Uterus (tissue), 4 donors: ENCODE measurements around the gene ADK. TPM values are rescaled to one million over a fixed set of nuclear protein-coding genes. Genes with fewer than 3 reads are reported as not detected.
"Not testable (repeated sequence)": the region's sequence is repeated elsewhere in the genome, so short reads cannot be mapped to it uniquely, and the experiment has no call there.

Experiments
- DNase-seq, 2 donors: peaks; one replicate each; pipeline ENCODE4 v3.0.0-alpha.2; 2019 to 2020
- H3K27ac ChIP-seq, 2 donors: fragments of 200-600 bp; sonication (generic); 1 replicate in 1 of 2; 2 replicates in 1 of 2; pipeline ENCODE4 v1.5.1; 2016 to 2018
- H3K27me3 ChIP-seq, 2 donors: fragments of 200-600 bp; sonication (generic); one replicate each; pipeline ENCODE4 v1.5.1; 2018 to 2019; ENCODE audit warnings: control low read depth in 1 of 2
- H3K36me3 ChIP-seq, 2 donors: fragments of 200-600 bp; sonication (generic); one replicate each; pipeline ENCODE4 v1.5.1; 2019; ENCODE audit warnings: control low read depth in 1 of 2
- H3K4me1 ChIP-seq, 2 donors: fragments of 200-600 bp; sonication (generic); one replicate each; pipeline ENCODE4 v1.5.1; 2018 to 2019; ENCODE audit warnings: control low read depth in 1 of 2
- H3K4me3 ChIP-seq, 2 donors: fragments of 200-600 bp; sonication (generic); 1 replicate in 1 of 2; 2 replicates in 1 of 2; pipeline ENCODE4 v1.5.1; 2018 to 2019; ENCODE audit warnings: mild to moderate bottlenecking in 1 of 2
- H3K9me3 ChIP-seq, 2 donors: fragments of 200-600 bp; sonication (generic); one replicate each; pipeline ENCODE4 v1.5.1; 2019; ENCODE audit warnings: control low read depth in 1 of 2
- POLR2A ChIP-seq, 2 donors: fragments of 450-650 bp; IDR thresholded peaks; one replicate each; pipeline ENCODE4 v1.6.1; 2016; ENCODE audit warnings: antibody characterized with exemption in 2 of 2, mild to moderate bottlenecking in 1 of 2, moderate library complexity in 1 of 2
- intact Hi-C: fragments of 100-400 bp; cut with DNase I; formaldehyde crosslinking; loops from one replicate; pipeline ENCODE4 v1.15.1; 2023; ENCODE audit warnings: low total_unique reads
- total RNA-seq, 4 donors: library from RNA; depleted of rRNA in 3 of 4; stranded (reverse); fragments of >200 nt in 3 of 4; gene quantifications; one replicate each; pipeline versions ENCODE4 v1.1.0 to v1.2.4, GENCODE V29; 2014 to 2023
- TF ChIP-seq, protein P1 (sequence below), 4 experiments: fragments of 200-600 bp in 2 of 4; fragments of 450-650 bp in 2 of 4; sonication (generic) in 2 of 4; IDR thresholded peaks; one replicate each; pipeline ENCODE4 v1.5.1; 2016 to 2019; ENCODE audit warnings: antibody characterized with exemption in 4 of 4, mild to moderate bottlenecking in 2 of 4, moderate library complexity in 1 of 4
- donor health status: DM: yes; HTN: yes; CAD: no.

ADK gene
- total RNA-seq, 4 donors from 2014 or later, result 12.6 to 41.1 (median 19.0) TPM

- Histone ChIP-seq H3K4me3 (no peak overlapping the region), H3K27me3 (no peaks in the 10 kb centered on the region), H3K9me3 (peaks cover 0 to 12% of the 10 kb centered on the region in 2 donors), H3K36me3 (no peaks in the 10 kb centered on the region), H3K27ac (no peak overlapping the region), H3K4me1 (no peaks in the 10 kb centered on the region)
- intact Hi-C loops, result no loop called here
- TF ChIP-seq, protein P1, sequence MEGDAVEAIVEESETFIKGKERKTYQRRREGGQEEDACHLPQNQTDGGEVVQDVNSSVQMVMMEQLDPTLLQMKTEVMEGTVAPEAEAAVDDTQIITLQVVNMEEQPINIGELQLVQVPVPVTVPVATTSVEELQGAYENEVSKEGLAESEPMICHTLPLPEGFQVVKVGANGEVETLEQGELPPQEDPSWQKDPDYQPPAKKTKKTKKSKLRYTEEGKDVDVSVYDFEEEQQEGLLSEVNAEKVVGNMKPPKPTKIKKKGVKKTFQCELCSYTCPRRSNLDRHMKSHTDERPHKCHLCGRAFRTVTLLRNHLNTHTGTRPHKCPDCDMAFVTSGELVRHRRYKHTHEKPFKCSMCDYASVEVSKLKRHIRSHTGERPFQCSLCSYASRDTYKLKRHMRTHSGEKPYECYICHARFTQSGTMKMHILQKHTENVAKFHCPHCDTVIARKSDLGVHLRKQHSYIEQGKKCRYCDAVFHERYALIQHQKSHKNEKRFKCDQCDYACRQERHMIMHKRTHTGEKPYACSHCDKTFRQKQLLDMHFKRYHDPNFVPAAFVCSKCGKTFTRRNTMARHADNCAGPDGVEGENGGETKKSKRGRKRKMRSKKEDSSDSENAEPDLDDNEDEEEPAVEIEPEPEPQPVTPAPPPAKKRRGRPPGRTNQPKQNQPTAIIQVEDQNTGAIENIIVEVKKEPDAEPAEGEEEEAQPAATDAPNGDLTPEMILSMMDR (IDR thresholded peaks at IDR 0.05), result no peak
- no peak for TF ChIP-seq POLR2A (IDR thresholded peaks at IDR 0.05)
- DNase-seq, result no peak
These were observed 193.3 kb downstream of the ADK start for GRCh38 chr10:74344306-74344705.

GRCh38 chr10:74347522-74347921 lies 196.5 kb downstream of the ADK start:
- Histone ChIP-seq H3K27me3 (no peaks in the 10 kb centered on the region), H3K4me3 (no peak overlapping the region), H3K36me3 (no peaks in the 10 kb centered on the region), H3K4me1 (no peaks in the 10 kb centered on the region), H3K27ac (no peak overlapping the region), H3K9me3 (peaks cover 0 to 12% of the 10 kb centered on the region in 2 donors)
- no peak for DNase-seq
- TF ChIP-seq, protein P1 (IDR thresholded peaks at IDR 0.05), result no peak
- TF ChIP-seq POLR2A (IDR thresholded peaks at IDR 0.05), result no peak
- intact Hi-C loops, result no loop called here

- H3K27ac ChIP-seq, H3K36me3 ChIP-seq, DNase-seq, H3K4me3 ChIP-seq, H3K9me3 ChIP-seq, H3K4me1 ChIP-seq, H3K27me3 ChIP-seq, intact Hi-C loops: not testable (repeated sequence)
These were observed 202.0 kb downstream of the ADK start for GRCh38 chr10:74353021-74353420.

- Histone ChIP-seq H3K36me3 (no peaks in the 10 kb centered on the region), H3K4me3 (no peak overlapping the region), H3K27me3 (no peaks in the 10 kb centered on the region), H3K4me1 (no peaks in the 10 kb centered on the region), H3K27ac (no peak overlapping the region), H3K9me3 (peaks cover 0 to 26% of the 10 kb centered on the region in 2 donors)
- no peak for DNase-seq
- intact Hi-C loops, result no loop called here
- TF ChIP-seq, protein P1 (IDR thresholded peaks at IDR 0.05), result no peak
- TF ChIP-seq POLR2A (IDR thresholded peaks at IDR 0.05), result no peak
These were observed 210.7 kb downstream of the ADK start for GRCh38 chr10:74361678-74362077.

GRCh38 chr10:74363727-74364126 lies 212.7 kb downstream of the ADK start:
- DNase-seq, result no peak

More at GRCh38 chr10:74363727-74364126, 212.7 kb downstream of the ADK start:
- TF ChIP-seq, protein P1 (IDR thresholded peaks at IDR 0.05), result no peak
- Histone ChIP-seq H3K4me3 (no peak overlapping the region), H3K36me3 (no peaks in the 10 kb centered on the region), H3K27ac (no peak overlapping the region), H3K27me3 (no peaks in the 10 kb centered on the region), H3K9me3 (peaks cover 0 to 26% of the 10 kb centered on the region in 2 donors), H3K4me1 (no peaks in the 10 kb centered on the region)
- intact Hi-C loops, result no loop called here
